NOMO-1 (cell line): ENCODE data around the gene GGT6.

Experiments used
- DNase-seq, 2 experiments: peaks; one replicate each; lab custom pipeline; 2025; ENCODE audit not compliant: unreplicated experiment in 2 of 2; lab: John Stamatoyannopoulos, UW

GGT6 gene

GRCh38 chr17:4509923-4510617, 50.3 kb downstream of the GGT6 start:
- no peak for DNase-seq

GRCh38 chr17:4509401-4509800, 51.0 kb downstream of the GGT6 start:
- no peak for DNase-seq

DNA sequence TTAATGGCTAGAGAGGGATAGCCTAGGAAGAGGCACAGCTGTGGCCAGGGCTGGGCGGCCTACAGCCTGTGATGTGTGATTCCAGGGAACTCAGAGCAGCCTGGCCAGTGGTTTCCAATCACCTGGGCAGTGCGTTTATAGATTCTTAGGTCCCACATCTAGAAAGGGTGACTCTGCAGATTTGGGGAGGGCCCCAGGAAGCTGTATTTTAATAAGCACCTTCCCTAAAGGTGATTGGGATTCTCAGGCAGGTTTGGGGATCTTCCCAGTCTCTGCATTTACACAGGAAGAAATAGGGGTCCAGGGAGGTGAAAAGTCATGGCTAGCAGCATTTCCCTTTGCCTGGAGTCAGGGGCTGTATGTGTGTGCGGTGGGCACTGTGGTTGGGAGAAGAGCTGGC, 52.2 kb downstream of the GGT6 start:
- no peak for DNase-seq

GRCh38 chr17:4507361-4508111, 52.8 kb downstream of the GGT6 start:
- no peak for DNase-seq
